IMR-90 (cell line): ENCODE measurements around the gene ABCA3. TPM values are rescaled to one million over a fixed set of nuclear protein-coding genes. Genes with fewer than 3 reads are reported as not detected.

Experiments
- ATAC-seq: fragments of 200-7000 bp; cut with Tn5 transposase; 2 replicates; pipeline ENCODE4 v1.9.1; 2020; ENCODE audit warnings: low read depth, mild to moderate bottlenecking, moderate library complexity
- BruUV-seq: library from RNA; stranded (reverse); fragments of 400-500 nt; replicated peaks from 2 replicates; lab custom pipeline; 2021; lab: Mats Ljungman, UMichigan
- CTCF ChIA-PET: fragments of 300-600 bp; formaldehyde crosslinking; extraction: SDS; loops from one replicate; lab custom pipeline; 2021; ENCODE audit warnings: antibody characterized with exemption; lab: Yijun Ruan, JAX
- POLR2A ChIA-PET: fragments of 300-600 bp; sonication (Branson Sonifier 250); formaldehyde crosslinking; loops from one replicate; lab custom pipeline; 2022; ENCODE audit warnings: antibody characterized with exemption; ENCODE audit not compliant: unreplicated experiment; lab: Charles Lee
- DNase-seq: peaks from one replicate; pipeline ENCODE4 v3.0.0; 2013
- H2AFZ ChIP-seq: replicated peaks from 2 replicates; pipeline ENCODE3; 2013; ENCODE audit warnings: low read length, mild to moderate bottlenecking; ENCODE audit not compliant: poor library complexity
- H2AK5ac ChIP-seq: 2 replicates; pipeline ENCODE4 v1.6.1; 2013; ENCODE audit warnings: low read depth, low read length, inconsistent platforms
- H2AK9ac ChIP-seq: replicated peaks from 2 replicates; pipeline ENCODE3; 2013; ENCODE audit warnings: mild to moderate bottlenecking, low read depth, low read length, moderate library complexity; ENCODE audit not compliant: poor library complexity
- H2BK120ac ChIP-seq: 2 replicates; pipeline ENCODE4 v1.6.1; 2013; ENCODE audit warnings: low read depth, low read length, inconsistent platforms
- H2BK15ac ChIP-seq: 3 replicates; pipeline ENCODE4 v1.6.1; 2013; ENCODE audit warnings: low read depth, low read length, inconsistent platforms
- H2BK20ac ChIP-seq: 2 replicates; pipeline ENCODE4 v1.6.1; 2013; ENCODE audit warnings: low read depth, mild to moderate bottlenecking, inconsistent platforms, low read length, moderate library complexity
- H2BK5ac ChIP-seq: 2 replicates; pipeline ENCODE4 v1.6.1; 2013; ENCODE audit warnings: mild to moderate bottlenecking, low read depth, low read length, inconsistent platforms; ENCODE audit not compliant: poor library complexity, severe bottlenecking
- H3K14ac ChIP-seq: replicated peaks from 2 replicates; pipeline ENCODE4 v1.6.1; 2013; ENCODE audit warnings: low read depth, low read length, inconsistent platforms
- H3K18ac ChIP-seq: 2 replicates; pipeline ENCODE4 v1.6.1; 2013; ENCODE audit warnings: low read depth, low read length, control low read depth
- H3K23ac ChIP-seq: 2 replicates; pipeline ENCODE4 v1.6.1; 2013; ENCODE audit warnings: low read depth, low read length, inconsistent platforms
- H3K27ac ChIP-seq: 2 replicates; pipeline ENCODE4 v1.5.1; 2013; ENCODE audit warnings: mild to moderate bottlenecking, control low read depth, low read length; ENCODE audit not compliant: insufficient read depth
- H3K27me3 ChIP-seq: 2 replicates; pipeline ENCODE4 v1.6.1; 2013; ENCODE audit warnings: low read length; ENCODE audit not compliant: control insufficient read depth, insufficient read depth
- H3K36me3 ChIP-seq: 2 replicates; pipeline ENCODE4 v1.6.1; 2013; ENCODE audit warnings: low read length, mixed read lengths; ENCODE audit not compliant: control insufficient read depth, insufficient read depth
- H3K4ac ChIP-seq: 2 replicates; pipeline ENCODE4 v1.6.1; 2013; ENCODE audit warnings: low read depth, low read length, inconsistent platforms
- H3K4me1 ChIP-seq: 2 replicates; pipeline ENCODE4 v1.6.1; 2013; ENCODE audit warnings: low read length, mixed read lengths; ENCODE audit not compliant: control insufficient read depth, insufficient read depth
- H3K4me2 ChIP-seq: 2 replicates; pipeline ENCODE4 v1.6.1; 2013; ENCODE audit warnings: low read depth, mild to moderate bottlenecking, control low read depth, low read length, moderate library complexity
- H3K4me3 ChIP-seq: 2 replicates; pipeline ENCODE4 v1.5.1; 2013; ENCODE audit warnings: low read depth, mild to moderate bottlenecking, control low read depth, low read length, moderate library complexity; ENCODE audit not compliant: insufficient read depth
- H3K56ac ChIP-seq: 2 replicates; pipeline ENCODE4 v1.6.1; 2013; ENCODE audit warnings: low read length, inconsistent platforms; ENCODE audit not compliant: insufficient read depth; ENCODE audit errors: extremely low read depth
- H3K79me1 ChIP-seq, 2 experiments: 2 replicates each; pipeline ENCODE4 v1.6.1; 2013; ENCODE audit warnings: low read length in 2 of 2, inconsistent platforms in 1 of 2, low read depth in 1 of 2
- H3K9ac ChIP-seq: 2 replicates; pipeline ENCODE4 v1.6.1; 2013; ENCODE audit warnings: low read depth, low read length, control low read depth
- H3K9me1 ChIP-seq: 2 replicates; pipeline ENCODE4 v1.6.1; 2013; ENCODE audit warnings: low read length, inconsistent platforms; ENCODE audit not compliant: insufficient read depth
- H3K9me3 ChIP-seq: 2 replicates; pipeline ENCODE4 v1.6.1; 2013; ENCODE audit warnings: low read length; ENCODE audit not compliant: control insufficient read depth, insufficient read depth
- H4K20me1 ChIP-seq: 2 replicates; pipeline ENCODE4 v1.6.1; 2013; ENCODE audit warnings: low read length, inconsistent platforms; ENCODE audit not compliant: insufficient read depth
- H4K5ac ChIP-seq: 2 replicates; pipeline ENCODE4 v1.6.1; 2013; ENCODE audit warnings: mild to moderate bottlenecking, low read depth, low read length, control low read depth
- H4K8ac ChIP-seq, 2 experiments: 2 replicates each; pipeline ENCODE4 v1.6.1; 2013; ENCODE audit warnings: low read depth in 2 of 2, low read length in 2 of 2, control low read depth in 1 of 2, inconsistent platforms in 1 of 2
- H4K91ac ChIP-seq: 2 replicates; pipeline ENCODE4 v1.6.1; 2013; ENCODE audit warnings: low read depth, low read length, inconsistent platforms; ENCODE audit not compliant: insufficient read depth
- CEBPB ChIP-seq: IDR thresholded peaks from 2 replicates; pipeline ENCODE4 v1.6.1; 2012; ENCODE audit warnings: low read depth, low read length, improper control_type of control experiment
- FOS ChIP-seq: fragments of 150-350 bp; IDR thresholded peaks from 2 replicates; pipeline ENCODE4 v1.6.1; 2016; ENCODE audit warnings: low read depth, low read length
- MAZ ChIP-seq: IDR thresholded peaks from 2 replicates; pipeline ENCODE4 v1.6.1; 2012; ENCODE audit warnings: low read depth, mild to moderate bottlenecking, low read length, improper control_type of control experiment, moderate library complexity, borderline replicate concordance
- NFE2L2 ChIP-seq: fragments of 150-350 bp; IDR thresholded peaks from 2 replicates; pipeline ENCODE4 v1.6.1; 2016; ENCODE audit warnings: low read depth, mild to moderate bottlenecking, low read length
- POLR2A ChIP-seq: IDR thresholded peaks from 2 replicates; pipeline ENCODE4 v1.6.1; 2012; ENCODE audit warnings: mild to moderate bottlenecking, low read depth, low read length
- WGBS, 2 experiments: methylation state at CpG; one replicate each; pipeline versions ENCODE4 v1.1.5 to v1.1.7; 2013; ENCODE audit warnings: missing lambda C conversion rate in 2 of 2; ENCODE audit not compliant: insufficient read length in 1 of 2; ENCODE audit errors: extremely low coverage in 2 of 2; 5-methylcytosine and 5-hydroxymethylcytosine counted together
- dilution Hi-C: fragments of 300-500 bp; cut with HindIII; formaldehyde crosslinking; loops from one replicate; pipeline ENCODE4 v1.14.3; 2018; ENCODE audit warnings: low sequenced_read_pairs; ENCODE audit not compliant: unreplicated experiment
- in situ Hi-C: fragments of 300-500 bp; cut with MboI; formaldehyde crosslinking; loops from 3 replicates; pipeline ENCODE4 v1.14.3; 2019; ENCODE audit warnings: low sequenced_read_pairs, inconsistent platforms, mixed read lengths
- intact Hi-C: fragments of 100-400 bp; cut with micrococcal nuclease; formaldehyde crosslinking; loops from 2 replicates; pipeline ENCODE4 v1.10.0; 2022
- polyA plus RNA-seq, 3 experiments: library from polyadenylated mRNA; depleted of rRNA; stranded (reverse); fragments of >200 nt; gene quantifications; 2 replicates each; pipeline ENCODE4 v1.2.3, GENCODE V29; 2012; ENCODE audit warnings: low replicate concordance in 1 of 3
- total RNA-seq: library from RNA; depleted of rRNA; stranded (reverse); fragments of >200 nt; gene quantifications from 2 replicates; pipeline ENCODE4 v1.2.3, GENCODE V29; 2012
- TF ChIP-seq, protein P1 (sequence below): conservative IDR thresholded peaks from 2 replicates; pipeline ENCODE4 v1.5.1; 2012; ENCODE audit warnings: mild to moderate bottlenecking, low read depth, low read length, improper control_type of control experiment
- TF ChIP-seq, protein P2 (sequence below): fragments of 150-350 bp; IDR thresholded peaks from 2 replicates; pipeline ENCODE4 v1.6.1; 2017; ENCODE audit warnings: mild to moderate bottlenecking, antibody characterized with exemption, low read length, low read depth

Gene ABCA3
- total and polyA plus RNA-seq, 2 of the 4 experiments (the other 2 are of a cell fraction), result 0.18 to 0.22 TPM

DNA sequence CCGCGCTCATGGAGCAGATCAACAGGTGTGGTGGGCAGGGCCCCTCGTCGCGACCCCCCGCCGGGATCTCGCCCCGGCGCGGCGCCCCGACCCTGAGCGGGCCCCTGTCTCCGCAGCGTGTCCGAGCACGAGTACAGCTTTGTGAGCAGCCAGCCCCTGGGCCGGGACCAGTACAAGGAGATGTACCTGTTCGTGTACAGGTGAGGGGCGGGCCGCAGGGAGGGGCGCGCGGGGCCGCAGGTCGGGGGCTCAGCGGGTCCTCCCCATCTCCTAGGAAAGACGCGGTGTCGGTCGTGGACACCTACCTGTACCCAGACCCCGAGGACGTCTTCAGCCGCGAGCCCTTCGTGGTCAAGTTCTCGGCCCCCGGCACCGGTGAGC is 103.4 kb downstream of the ABCA3 start:
- in situ Hi-C loops (no loop called here), dilution Hi-C loops (no loop called here), intact Hi-C loops (no loop called here)
- Histone ChIP-seq H3K9me1 (no peaks in the 10 kb centered on the region), H2BK5ac (no peak overlapping the region), H3K4me3 (peak overlapping the region; percentile 6), H2AK5ac (no peak overlapping the region), H3K56ac (no peak overlapping the region), H3K79me1 (no peaks in the 10 kb centered on the region), H4K20me1 (peaks cover 14% of the 10 kb centered on the region), H3K4me1 (peaks cover 5% of the 10 kb centered on the region; the same call in 1 of the 2 replicates), H3K23ac (no peak overlapping the region), H4K5ac (no peak overlapping the region), H3K4ac (no peak overlapping the region), H4K91ac (no peak overlapping the region), H2AFZ (peak overlapping the region; percentile 43), H2BK20ac (no peak overlapping the region), H3K9me3 (no peaks in the 10 kb centered on the region), H4K8ac (no peak overlapping the region), H3K36me3 (peaks cover 36% of the 10 kb centered on the region), H3K27me3 (peaks cover 9% of the 10 kb centered on the region), H2BK15ac (no peak overlapping the region), H3K27ac (no peak overlapping the region), H2BK120ac (no peak overlapping the region), H3K18ac (no peak overlapping the region), H2AK9ac (peak overlapping the region; percentile 65), H3K9ac (no peak overlapping the region), H3K4me2 (peak overlapping the region; percentile 68), H3K14ac (no peak overlapping the region)
- TF ChIP-seq MAZ (no peak), CEBPB (no peak), NFE2L2 (no peak), POLR2A (no peak), FOS (no peak)
- TF ChIP-seq, protein P1, sequence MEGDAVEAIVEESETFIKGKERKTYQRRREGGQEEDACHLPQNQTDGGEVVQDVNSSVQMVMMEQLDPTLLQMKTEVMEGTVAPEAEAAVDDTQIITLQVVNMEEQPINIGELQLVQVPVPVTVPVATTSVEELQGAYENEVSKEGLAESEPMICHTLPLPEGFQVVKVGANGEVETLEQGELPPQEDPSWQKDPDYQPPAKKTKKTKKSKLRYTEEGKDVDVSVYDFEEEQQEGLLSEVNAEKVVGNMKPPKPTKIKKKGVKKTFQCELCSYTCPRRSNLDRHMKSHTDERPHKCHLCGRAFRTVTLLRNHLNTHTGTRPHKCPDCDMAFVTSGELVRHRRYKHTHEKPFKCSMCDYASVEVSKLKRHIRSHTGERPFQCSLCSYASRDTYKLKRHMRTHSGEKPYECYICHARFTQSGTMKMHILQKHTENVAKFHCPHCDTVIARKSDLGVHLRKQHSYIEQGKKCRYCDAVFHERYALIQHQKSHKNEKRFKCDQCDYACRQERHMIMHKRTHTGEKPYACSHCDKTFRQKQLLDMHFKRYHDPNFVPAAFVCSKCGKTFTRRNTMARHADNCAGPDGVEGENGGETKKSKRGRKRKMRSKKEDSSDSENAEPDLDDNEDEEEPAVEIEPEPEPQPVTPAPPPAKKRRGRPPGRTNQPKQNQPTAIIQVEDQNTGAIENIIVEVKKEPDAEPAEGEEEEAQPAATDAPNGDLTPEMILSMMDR, result no peak
- TF ChIP-seq, protein P2, sequence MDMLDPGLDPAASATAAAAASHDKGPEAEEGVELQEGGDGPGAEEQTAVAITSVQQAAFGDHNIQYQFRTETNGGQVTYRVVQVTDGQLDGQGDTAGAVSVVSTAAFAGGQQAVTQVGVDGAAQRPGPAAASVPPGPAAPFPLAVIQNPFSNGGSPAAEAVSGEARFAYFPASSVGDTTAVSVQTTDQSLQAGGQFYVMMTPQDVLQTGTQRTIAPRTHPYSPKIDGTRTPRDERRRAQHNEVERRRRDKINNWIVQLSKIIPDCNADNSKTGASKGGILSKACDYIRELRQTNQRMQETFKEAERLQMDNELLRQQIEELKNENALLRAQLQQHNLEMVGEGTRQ, result no peak
- WGBS, 2 experiments, result 15% methylated on average over 14 of the region's 40 CpGs; no CpG with 5 or more reads in 1 of the 2 experiments
- POLR2A ChIA-PET, result no interaction called here
- no TSS peak for BruUV-seq
- ATAC-seq (no peak), DNase-seq (no peak)
- CTCF ChIA-PET, result interaction anchor here (1.2 kb wide), 1 partner anchor 11 kb away, joined by 4 read pairs; no protein-coding TSS in a partner anchor
